HepG2 (cell line): ENCODE results near the gene RERE. TPM values are rescaled to one million over a fixed set of nuclear protein-coding genes. Genes with fewer than 3 reads are reported as not detected.

Experiments
- ATAC-seq: fragments of 200-7000 bp; cut with Tn5 transposase; 3 replicates; pipeline ENCODE4 v1.9.1; 2020; ENCODE audit warnings: mild to moderate bottlenecking, moderate library complexity
- BruUV-seq: library from RNA; stranded (reverse); fragments of 400-500 nt; replicated peaks from 2 replicates; lab custom pipeline; 2021; lab: Mats Ljungman, UMichigan
- CTCF ChIA-PET: fragments of 300-600 bp; formaldehyde crosslinking; extraction: SDS; loops from one replicate; lab custom pipeline; 2021; ENCODE audit warnings: low total read pairs, inconsistent platforms, low intra/inter-chr PET ratio; lab: Yijun Ruan, JAX
- POLR2A ChIA-PET: fragments of 350-600 bp; sonication (Branson Sonifier 250); formaldehyde crosslinking; loops from one replicate; lab custom pipeline; 2020; ENCODE audit warnings: antibody characterized with exemption, inconsistent platforms; lab: Yijun Ruan, JAX
- DNase-seq: peaks from one replicate; pipeline ENCODE4 v3.0.0-alpha.2; 2015; ENCODE audit warnings: low spot score
- FAIRE-seq: peaks from 3 replicates; lab custom pipeline; 2011; peaks lifted over from hg19 to GRCh38; lab: Jason Lieb, UNC
- H2AFZ ChIP-seq: one replicate; pipeline ENCODE4 v1.6.1; 2011; ENCODE audit warnings: low read length, inconsistent platforms
- H3K27ac ChIP-seq: fragments of 300-600 bp; 3 replicates; pipeline ENCODE4 v1.8.0; 2011; ENCODE audit warnings: mixed run types, mild to moderate bottlenecking, mixed read lengths, low read length, inconsistent platforms; ENCODE audit not compliant: insufficient read depth; ENCODE audit errors: extremely low read length
- H3K27me3 ChIP-seq, 2 experiments: fragments of 200-600 bp in 1 of 2; 2 replicates in 1 of 2; 3 replicates in 1 of 2; pipeline versions ENCODE4 v1.6.0 to v1.8.0; 2011; ENCODE audit warnings: low read length in 2 of 2, mild to moderate bottlenecking in 2 of 2, moderate library complexity in 2 of 2, inconsistent platforms in 1 of 2; ENCODE audit not compliant: insufficient read depth in 2 of 2, control insufficient read depth in 1 of 2
- H3K36me3 ChIP-seq, 2 experiments: fragments of 200-600 bp in 1 of 2; replicated peaks in 1 of 2; 2 replicates in 1 of 2; 3 replicates in 1 of 2; pipeline versions ENCODE4 v1.5.1 to v1.8.0; 2011; ENCODE audit warnings: low read length in 2 of 2, inconsistent platforms in 1 of 2; ENCODE audit not compliant: insufficient read depth in 2 of 2, control insufficient read depth in 1 of 2
- H3K4me1 ChIP-seq: 2 replicates; pipeline ENCODE4 v1.5.1; 2012; ENCODE audit warnings: low read length, inconsistent platforms; ENCODE audit not compliant: insufficient read depth
- H3K4me2 ChIP-seq: 2 replicates; pipeline ENCODE4 v1.6.0; 2011; ENCODE audit warnings: low read depth, low read length, inconsistent platforms
- H3K4me3 ChIP-seq, 3 experiments: fragments of 200-600 bp in 1 of 3; sonication (generic), shearing (Covaris generic) in 1 of 3; replicated peaks in 1 of 3; 2 replicates each; pipeline ENCODE4 v1.5.1; 2011 to 2016; ENCODE audit warnings: low read length in 3 of 3, inconsistent platforms in 2 of 3, low read depth in 2 of 3, mild to moderate bottlenecking in 2 of 3, control low read depth in 1 of 3, mixed read lengths in 1 of 3; ENCODE audit not compliant: insufficient read depth in 1 of 3
- H3K79me2 ChIP-seq: one replicate; pipeline ENCODE4 v1.6.1; 2011; ENCODE audit warnings: low read length, inconsistent platforms; ENCODE audit not compliant: insufficient read depth
- H3K9ac ChIP-seq: 2 replicates; pipeline ENCODE4 v1.6.0; 2011; ENCODE audit warnings: mild to moderate bottlenecking, low read depth, low read length, inconsistent platforms; ENCODE audit not compliant: insufficient read depth
- H3K9me3 ChIP-seq: 2 replicates; pipeline ENCODE4 v1.5.1; 2012; ENCODE audit warnings: mild to moderate bottlenecking, low read length
- H4K20me1 ChIP-seq: 2 replicates; pipeline ENCODE4 v1.6.0; 2011; ENCODE audit warnings: inconsistent platforms, mild to moderate bottlenecking, low read length, moderate library complexity; ENCODE audit not compliant: insufficient read depth
- DPF2 ChIP-seq: sonication (generic); formaldehyde crosslinking; IDR thresholded peaks from 2 replicates; pipeline ENCODE4 v1.4.0; 2020; ENCODE audit warnings: mild to moderate bottlenecking, low read depth, missing genetic modification reagents, borderline replicate concordance
- EP300 ChIP-seq, 3 experiments: sonication (generic) in 1 of 3; formaldehyde crosslinking in 1 of 3; IDR thresholded peaks; 2 replicates each; pipeline versions ENCODE4 v1.5.1 to v1.6.1; 2011 to 2020; ENCODE audit warnings: low read depth in 2 of 3, low read length in 2 of 3, borderline replicate concordance in 1 of 3, improper control_type of control experiment in 1 of 3, mild to moderate bottlenecking in 1 of 3, missing genetic modification reagents in 1 of 3, moderate library complexity in 1 of 3
- GMEB1 ChIP-seq: sonication (generic); formaldehyde crosslinking; IDR thresholded peaks from 2 replicates; pipeline ENCODE4 v1.5.1; 2020; ENCODE audit warnings: missing genetic modification reagents, mild to moderate bottlenecking, borderline replicate concordance
- MAFK ChIP-seq, 2 experiments: IDR thresholded peaks in 1 of 2; conservative IDR thresholded peaks in 1 of 2; 2 replicates each; pipeline ENCODE4 v1.6.1; 2011; ENCODE audit warnings: improper control_type of control experiment in 2 of 2, low read length in 2 of 2
- POGK ChIP-seq: sonication (generic); formaldehyde crosslinking; conservative IDR thresholded peaks from 2 replicates; pipeline ENCODE4 v1.8.0; 2022; ENCODE audit warnings: mild to moderate bottlenecking, moderate library complexity, missing genetic modification reagents
- SNAI1 ChIP-seq: sonication (generic); formaldehyde crosslinking; IDR thresholded peaks from 2 replicates; pipeline ENCODE4 v1.5.0; 2020; ENCODE audit warnings: mild to moderate bottlenecking, missing genetic modification reagents, borderline replicate concordance
- SRSF1 ChIP-seq: fragments of 200-400 bp; formaldehyde crosslinking; optimal IDR thresholded peaks from 2 replicates; pipeline ENCODE3; 2017; ENCODE audit warnings: mild to moderate bottlenecking, low read depth, low read length, moderate library complexity
- ZNF563 ChIP-seq: sonication (generic); formaldehyde crosslinking; IDR thresholded peaks from 2 replicates; pipeline ENCODE4 v1.8.0; 2022; ENCODE audit warnings: mild to moderate bottlenecking, moderate library complexity, missing genetic modification reagents
- whole genome bisulfite sequencing: methylation state at CpG from one replicate; pipeline ENCODE4 v1.1.6; 2017; ENCODE audit warnings: low lambda C conversion rate; 5-methylcytosine and 5-hydroxymethylcytosine counted together
- in situ Hi-C: cut with HindIII; loops from 2 replicates; pipeline ENCODE4 v1.10.0; 2017; ENCODE audit warnings: low pct_unique_long_range_greater_than_20kb; ENCODE audit not compliant: extremely low pct_ligation_motif_present
- intact Hi-C: fragments of 100-400 bp; cut with micrococcal nuclease; formaldehyde crosslinking; loops from one replicate; pipeline ENCODE4 v1.10.0; 2022; ENCODE audit not compliant: unreplicated experiment
- polyA plus RNA-seq, 8 experiments: library from polyadenylated mRNA; depleted of rRNA in 3 of 8; stranded (reverse) in 7 of 8; unstranded in 1 of 8; fragments of >200 nt; fragmentation: Illumina TruSeq in 4 of 8; extraction: Trizol in 4 of 8; gene quantifications; 2 replicates each; pipeline versions ENCODE4 v1.2.1 to v1.2.3, GENCODE V29; 2011 to 2016; ENCODE audit warnings: low read depth in 4 of 8, missing spikeins in 1 of 8, mixed read lengths in 1 of 8; ENCODE audit not compliant: insufficient read depth in 1 of 8
- total RNA-seq, 5 experiments: library from RNA; depleted of rRNA; stranded (reverse); fragments of >200 nt; fragmentation: Illumina TruSeq; extraction: Trizol; gene quantifications; 2 replicates each; pipeline ENCODE4 v1.2.3, GENCODE V29; 2016; ENCODE audit warnings: low read depth in 1 of 5
- TF ChIP-seq, protein P1 (sequence below): sonication (generic); formaldehyde crosslinking; IDR thresholded peaks from 2 replicates; pipeline ENCODE4 v1.5.1; 2020; ENCODE audit warnings: mild to moderate bottlenecking, moderate library complexity, missing genetic modification reagents

RERE gene
- total and polyA plus RNA-seq, 2 of the 13 experiments (the other 11 are each of a cell fraction or from before 2014, with no cell fraction given), result 18.3 to 21.9 TPM

DNA sequence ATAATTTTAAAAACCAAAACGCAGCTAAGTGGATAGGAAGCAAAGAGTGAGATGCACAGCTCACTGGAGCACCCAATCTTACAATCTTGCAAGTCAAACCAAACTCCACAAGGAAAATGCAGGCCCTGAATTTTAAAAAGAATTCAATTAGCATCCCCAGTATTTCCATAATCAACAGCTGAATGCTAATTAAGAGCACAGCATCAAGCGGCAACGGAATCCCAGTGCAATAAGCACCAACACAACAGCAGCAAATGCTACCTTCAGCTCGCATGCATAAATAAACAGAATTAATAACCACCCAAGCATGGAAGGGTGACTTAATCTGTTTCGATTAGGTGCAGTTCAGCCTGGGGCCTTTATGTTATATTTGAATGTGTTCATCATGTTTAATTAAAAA, 356.7 kb downstream of the RERE start (continued):
- TF ChIP-seq MAFK (conservative IDR thresholded peaks at IDR 0.05 in 1 of 2, IDR thresholded peaks at IDR 0.05 in 1 of 2; ENCODE audit: low read length in 2 of 2) (no peak), EP300 (IDR thresholded peaks at IDR 0.05; ENCODE audit: low read depth in 2 of 2, low read length in 2 of 2) (no peak), EP300 (CRISPR knock-in tag; IDR thresholded peaks at IDR 0.05; ENCODE audit: borderline replicate concordance) (no peak), SRSF1 (no peak)
- TF ChIP-seq, protein P1, sequence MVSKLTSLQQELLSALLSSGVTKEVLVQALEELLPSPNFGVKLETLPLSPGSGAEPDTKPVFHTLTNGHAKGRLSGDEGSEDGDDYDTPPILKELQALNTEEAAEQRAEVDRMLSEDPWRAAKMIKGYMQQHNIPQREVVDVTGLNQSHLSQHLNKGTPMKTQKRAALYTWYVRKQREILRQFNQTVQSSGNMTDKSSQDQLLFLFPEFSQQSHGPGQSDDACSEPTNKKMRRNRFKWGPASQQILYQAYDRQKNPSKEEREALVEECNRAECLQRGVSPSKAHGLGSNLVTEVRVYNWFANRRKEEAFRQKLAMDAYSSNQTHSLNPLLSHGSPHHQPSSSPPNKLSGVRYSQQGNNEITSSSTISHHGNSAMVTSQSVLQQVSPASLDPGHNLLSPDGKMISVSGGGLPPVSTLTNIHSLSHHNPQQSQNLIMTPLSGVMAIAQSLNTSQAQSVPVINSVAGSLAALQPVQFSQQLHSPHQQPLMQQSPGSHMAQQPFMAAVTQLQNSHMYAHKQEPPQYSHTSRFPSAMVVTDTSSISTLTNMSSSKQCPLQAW (CRISPR knock-in tag), result no peak

- Histone ChIP-seq H3K4me2 (no peak overlapping the region), H3K9me3 (no peaks in the 10 kb centered on the region), H3K4me1 (peaks cover 31% of the 10 kb centered on the region), H3K27me3 (no peaks in the 10 kb centered on the region), H3K27ac (no peak overlapping the region), H4K20me1 (peaks cover 4% of the 10 kb centered on the region; the same call in 1 of the 2 replicates), H3K9ac (no peak overlapping the region), H3K4me3 (no peak overlapping the region), H3K36me3 (peaks cover 19 to 36% of the 10 kb centered on the region in 2 experiments), H2AFZ (no peak overlapping the region), H3K79me2 (peaks cover 12% of the 10 kb centered on the region)
- no peak for FAIRE-seq
- ChIA-PET POLR2A (no interaction called here), CTCF (no interaction called here)
- intact Hi-C loops (no loop called here), in situ Hi-C loops (no loop called here)
- DNase-seq, result no peak
- no peak for ATAC-seq
- BruUV-seq, result no TSS peak
- no peak for TF ChIP-seq GMEB1 (CRISPR knock-in tag)
- no peak for TF ChIP-seq ZNF563
- TF ChIP-seq DPF2, result no peak
- TF ChIP-seq SNAI1 (CRISPR knock-in tag), result no peak
- TF ChIP-seq POGK (CRISPR knock-in tag), result no peak
- WGBS, result over 99% methylated on average over 4 of the region's 4 CpGs
Observed at GRCh38 chr1:8460132-8460544, 357.3 kb downstream of the RERE start.
